H1 (cell line): Measurements from ENCODE around the gene CACNA2D3. TPM values are rescaled to one million over a fixed set of nuclear protein-coding genes. Genes with fewer than 3 reads are reported as not detected.

ENCODE experiments used
- CTCF ChIA-PET: fragments of 300-600 bp; sonication (Branson Sonifier 250); formaldehyde crosslinking; loops from one replicate; lab custom pipeline; 2021; ENCODE audit not compliant: partially characterized antibody; lab: Charles Lee
- POLR2A ChIA-PET: fragments of 300-600 bp; sonication (Branson Sonifier 250); formaldehyde crosslinking; loops from one replicate; lab custom pipeline; 2021; ENCODE audit warnings: inconsistent platforms; ENCODE audit not compliant: partially characterized antibody; lab: Charles Lee
- DNase-seq, 2 experiments: peaks; one replicate each; pipeline versions ENCODE4 v3.0.0 to v3.0.0-alpha.2; 2010 to 2022; ENCODE audit warnings: low spot score in 2 of 2, low read depth in 1 of 2, mixed read lengths in 1 of 2
- FAIRE-seq: peaks from 2 replicates; lab custom pipeline; 2011; peaks lifted over from hg19 to GRCh38; lab: Jason Lieb, UNC
- H2AFZ ChIP-seq: 2 replicates; pipeline ENCODE4 v1.8.1; 2012; ENCODE audit warnings: low read length, inconsistent platforms
- H2AK5ac ChIP-seq: 2 replicates; pipeline ENCODE4 v1.6.1; 2013; ENCODE audit warnings: low read depth, low read length
- H2BK120ac ChIP-seq: replicated peaks from 2 replicates; pipeline ENCODE3; 2013; ENCODE audit warnings: low read depth, low read length, inconsistent platforms
- H2BK12ac ChIP-seq: 2 replicates; pipeline ENCODE4 v1.6.1; 2013; ENCODE audit warnings: low read depth, low read length
- H2BK15ac ChIP-seq: 2 replicates; pipeline ENCODE4 v1.6.1; 2013; ENCODE audit warnings: low read length
- H2BK20ac ChIP-seq: 2 replicates; pipeline ENCODE4 v1.6.1; 2013; ENCODE audit warnings: low read length
- H2BK5ac ChIP-seq: 2 replicates; pipeline ENCODE4 v1.6.1; 2013; ENCODE audit warnings: low read depth, low read length
- H3K14ac ChIP-seq: 2 replicates; pipeline ENCODE4 v1.6.1; 2013; ENCODE audit warnings: inconsistent platforms; ENCODE audit not compliant: insufficient read length
- H3K18ac ChIP-seq: 2 replicates; pipeline ENCODE4 v1.6.1; 2013; ENCODE audit warnings: low read length; ENCODE audit errors: extremely low read depth
- H3K23ac ChIP-seq: 2 replicates; pipeline ENCODE4 v1.6.1; 2013; ENCODE audit warnings: inconsistent platforms; ENCODE audit not compliant: insufficient read length
- H3K23me2 ChIP-seq: 2 replicates; pipeline ENCODE4 v1.6.1; 2013; ENCODE audit warnings: low read depth, low read length
- H3K27ac ChIP-seq: 2 replicates; pipeline ENCODE4 v1.6.1; 2011; ENCODE audit warnings: low read depth, low read length, inconsistent platforms
- H3K27me3 ChIP-seq, 4 experiments: replicated peaks in 1 of 4; 1 replicate in 1 of 4; 2 replicates in 3 of 4; pipeline versions ENCODE4 v1.6.1 to v1.8.1; 2011 to 2013; ENCODE audit warnings: low read length in 3 of 4, mild to moderate bottlenecking in 3 of 4, inconsistent platforms in 2 of 4, mixed read lengths in 2 of 4, moderate library complexity in 1 of 4; ENCODE audit not compliant: control insufficient read depth in 3 of 4, insufficient read depth in 3 of 4; ENCODE audit errors: extremely low read depth in 1 of 4
- H3K36me3 ChIP-seq, 4 experiments: 2 replicates each; pipeline versions ENCODE4 v1.6.1 to v1.8.1; 2011 to 2013; ENCODE audit warnings: mild to moderate bottlenecking in 4 of 4, low read length in 3 of 4, moderate library complexity in 2 of 4, control low read depth in 1 of 4, inconsistent platforms in 1 of 4; ENCODE audit not compliant: insufficient read depth in 4 of 4, control insufficient read depth in 2 of 4
- H3K4ac ChIP-seq: replicated peaks from 2 replicates; pipeline ENCODE3; 2013; ENCODE audit warnings: low read length, low read depth, mixed read lengths, inconsistent platforms; ENCODE audit not compliant: insufficient read length
- H3K4me1 ChIP-seq, 4 experiments: replicated peaks in 1 of 4; 1 replicate in 1 of 4; 2 replicates in 3 of 4; pipeline versions ENCODE4 v1.6.1 to v1.8.1; 2011 to 2013; ENCODE audit warnings: low read length in 3 of 4, inconsistent platforms in 2 of 4, mixed read lengths in 1 of 4; ENCODE audit not compliant: insufficient read depth in 4 of 4, control insufficient read depth in 3 of 4
- H3K4me2 ChIP-seq, 2 experiments: 2 replicates each; pipeline versions ENCODE4 v1.6.1 to v1.8.1; 2011 to 2013; ENCODE audit warnings: low read depth in 2 of 2, low read length in 2 of 2, control low read depth in 1 of 2, inconsistent platforms in 1 of 2, mild to moderate bottlenecking in 1 of 2; ENCODE audit not compliant: insufficient read depth in 1 of 2
- H3K4me3 ChIP-seq, 4 experiments: fragments of 200-600, 300-600 bp in 1 of 4; sonication (generic), shearing (Covaris generic), sonication (Bioruptor Twin) in 1 of 4; 2 replicates each; pipeline versions ENCODE4 v1.5.1 to v1.8.1; 2011 to 2016; ENCODE audit warnings: low read length in 4 of 4, low read depth in 3 of 4, control low read depth in 2 of 4, inconsistent platforms in 2 of 4, mild to moderate bottlenecking in 2 of 4, mixed read lengths in 1 of 4, moderate library complexity in 1 of 4; ENCODE audit not compliant: insufficient read depth in 2 of 4; ENCODE audit errors: extremely low read depth in 1 of 4
- H3K56ac ChIP-seq: replicated peaks from 2 replicates; pipeline ENCODE3; 2013; ENCODE audit warnings: low read depth, mild to moderate bottlenecking, mixed read lengths, low read length, inconsistent platforms; ENCODE audit not compliant: insufficient read length
- H3K79me1 ChIP-seq: 2 replicates; pipeline ENCODE4 v1.6.1; 2013; ENCODE audit warnings: low read depth, low read length, control low read depth
- H3K79me2 ChIP-seq, 2 experiments: 2 replicates each; pipeline versions ENCODE4 v1.6.1 to v1.8.1; 2012 to 2013; ENCODE audit warnings: low read length in 2 of 2, mild to moderate bottlenecking in 2 of 2, inconsistent platforms in 1 of 2; ENCODE audit not compliant: insufficient read depth in 2 of 2, control insufficient read depth in 1 of 2
- H3K9ac ChIP-seq, 4 experiments: replicated peaks in 1 of 4; 1 replicate in 1 of 4; 2 replicates in 3 of 4; pipeline versions ENCODE4 v1.6.1 to v1.8.1; 2011 to 2013; ENCODE audit warnings: low read depth in 3 of 4, low read length in 3 of 4, control low read depth in 2 of 4, mild to moderate bottlenecking in 2 of 4, moderate library complexity in 2 of 4, inconsistent platforms in 1 of 4; ENCODE audit errors: extremely low read depth in 1 of 4
- H3K9me3 ChIP-seq, 2 experiments: 2 replicates each; pipeline versions ENCODE4 v1.6.1 to v1.8.1; 2012 to 2013; ENCODE audit warnings: mild to moderate bottlenecking in 2 of 2, moderate library complexity in 2 of 2, control low read depth in 1 of 2, inconsistent platforms in 1 of 2, low read depth in 1 of 2, low read length in 1 of 2, mixed read lengths in 1 of 2; ENCODE audit not compliant: insufficient read depth in 2 of 2
- H4K20me1 ChIP-seq, 2 experiments: replicated peaks in 1 of 2; 2 replicates each; pipeline versions ENCODE3 to v1.8.1; 2011 to 2013; ENCODE audit warnings: inconsistent platforms in 2 of 2, low read length in 2 of 2, mild to moderate bottlenecking in 1 of 2; ENCODE audit not compliant: insufficient read depth in 2 of 2, control insufficient read depth in 1 of 2
- H4K5ac ChIP-seq: 2 replicates; pipeline ENCODE4 v1.6.1; 2013; ENCODE audit warnings: low read length, low read depth, mixed read lengths, inconsistent platforms; ENCODE audit not compliant: insufficient read length
- H4K8ac ChIP-seq: 2 replicates; pipeline ENCODE4 v1.8.0; 2013; ENCODE audit warnings: mild to moderate bottlenecking, moderate library complexity, low read length, inconsistent platforms; ENCODE audit not compliant: insufficient read depth; ENCODE audit errors: extremely low read depth
- H4K91ac ChIP-seq: replicated peaks from 2 replicates; pipeline ENCODE3; 2013; ENCODE audit warnings: low read length, mixed read lengths, inconsistent platforms; ENCODE audit not compliant: insufficient read length
- BRCA1 ChIP-seq: IDR thresholded peaks from 2 replicates; pipeline ENCODE4 v1.6.1; 2012; ENCODE audit warnings: low read depth, low read length, improper control_type of control experiment
- CBX5 ChIP-seq: fragments of 300-800, 300-1000 bp; sonication (generic); IDR thresholded peaks from 2 replicates; pipeline ENCODE4 v1.7.1; 2016; ENCODE audit warnings: antibody characterized with exemption, low read length, low read depth
- JUN ChIP-seq: IDR thresholded peaks from 2 replicates; pipeline ENCODE4 v1.6.1; 2011; ENCODE audit warnings: low read depth, mild to moderate bottlenecking, improper control_type of control experiment, low read length
- POLR2A ChIP-seq, 2 experiments: IDR thresholded peaks; 1 replicate in 1 of 2; 2 replicates in 1 of 2; pipeline ENCODE4 v1.6.1; 2011; ENCODE audit warnings: low read depth in 2 of 2, low read length in 2 of 2, mild to moderate bottlenecking in 2 of 2; ENCODE audit errors: control extremely low read depth in 1 of 2
- POLR2AphosphoS5 ChIP-seq: IDR thresholded peaks from 2 replicates; pipeline ENCODE4 v1.6.1; 2011; ENCODE audit warnings: low read depth, low read length
- RAD21 ChIP-seq, 2 experiments: IDR thresholded peaks in 1 of 2; conservative IDR thresholded peaks in 1 of 2; 2 replicates each; pipeline ENCODE4 v1.6.1; 2011; ENCODE audit warnings: low read depth in 2 of 2, low read length in 2 of 2, improper control_type of control experiment in 1 of 2, inconsistent platforms in 1 of 2, mild to moderate bottlenecking in 1 of 2, moderate library complexity in 1 of 2
- RXRA ChIP-seq: IDR thresholded peaks from 2 replicates; pipeline ENCODE4 v1.6.1; 2011; ENCODE audit warnings: low read depth, mild to moderate bottlenecking, low read length, moderate library complexity; ENCODE audit not compliant: insufficient read depth
- SAP30 ChIP-seq: fragments of 300-600 bp; sonication (generic); IDR thresholded peaks from 2 replicates; pipeline ENCODE4 v1.7.1; 2012; ENCODE audit warnings: low read length, moderate library complexity, mild to moderate bottlenecking, inconsistent platforms; ENCODE audit not compliant: insufficient read depth, insufficient replicate concordance
- SP1 ChIP-seq: IDR thresholded peaks from 2 replicates; pipeline ENCODE4 v1.6.1; 2011; ENCODE audit warnings: low read depth, low read length
- SP2 ChIP-seq: IDR thresholded peaks from 2 replicates; pipeline ENCODE4 v1.6.1; 2012; ENCODE audit warnings: mild to moderate bottlenecking, low read length, inconsistent platforms
- SRF ChIP-seq: IDR thresholded peaks from 2 replicates; pipeline ENCODE4 v1.6.1; 2011; ENCODE audit warnings: mild to moderate bottlenecking, low read depth, low read length, moderate library complexity
- TCF12 ChIP-seq: IDR thresholded peaks from 2 replicates; pipeline ENCODE4 v1.6.1; 2011; ENCODE audit warnings: low read depth, mild to moderate bottlenecking, low read length
- WGBS, 2 experiments: shearing (Covaris generic) in 1 of 2; methylation state at CpG; one replicate each; pipeline versions ENCODE4 v1.1.6 to v1.1.7; 2013 to 2015; ENCODE audit warnings: low lambda C conversion rate in 2 of 2, mixed read lengths in 2 of 2, inconsistent platforms in 1 of 2, low coverage in 1 of 2, missing lambda C conversion rate in 1 of 2; ENCODE audit not compliant: insufficient replicate concordance in 2 of 2, insufficient coverage in 1 of 2, insufficient read length in 1 of 2; ENCODE audit errors: extremely low coverage in 1 of 2, missing lambda C conversion rate in 1 of 2; 5-methylcytosine and 5-hydroxymethylcytosine counted together
- polyA plus RNA-seq, 7 experiments: library from polyadenylated mRNA; depleted of rRNA in 3 of 7; stranded (reverse) in 5 of 7; unstranded in 2 of 7; fragments of >200 nt in 5 of 7; fragments of 200-250 nt in 2 of 7; gene quantifications; 1 replicate in 5 of 7; 2 replicates in 1 of 7; 4 replicates in 1 of 7; pipeline versions ENCODE4 v1.2.1 to v1.2.3, GENCODE V29; 2011 to 2013; ENCODE audit warnings: missing spikeins in 2 of 7, mixed read lengths in 2 of 7
- total RNA-seq: library from RNA; stranded (reverse); fragmentation: NEBNext Ultra II Directional; extraction: Animal tissue kit (Norgen Biotek cat#: 25700); gene quantifications from 2 replicates; pipeline ENCODE4 v1.2.1, GENCODE V29; 2021
- TF ChIP-seq, protein P1 (sequence below): IDR thresholded peaks from 2 replicates; pipeline ENCODE4 v1.6.1; 2011; ENCODE audit warnings: low read depth, mild to moderate bottlenecking, low read length; ENCODE audit not compliant: insufficient read depth
- TF ChIP-seq, protein P2 (sequence below): IDR thresholded peaks from 2 replicates; pipeline ENCODE4 v1.6.1; 2012; ENCODE audit warnings: inconsistent platforms

Gene CACNA2D3
- total and polyA plus RNA-seq, 2 of the 8 experiments (the other 6 are each of a cell fraction or from before 2014, with no cell fraction given) = 1.5 to 1.8 TPM

- Histone ChIP-seq H3K23me2 (no peaks in the 10 kb centered on the region; the same call in 1 of the 2 replicates), H2BK5ac (no peak overlapping the region), H3K27ac (no peak overlapping the region), H3K79me1 (no peaks in the 10 kb centered on the region), H3K4me2 (no peak overlapping the region), H4K91ac (no peak overlapping the region), H2BK15ac (no peak overlapping the region), H3K18ac (no peak overlapping the region), H4K20me1 (no peaks in the 10 kb centered on the region), H3K9me3 (no peaks in the 10 kb centered on the region), H2BK20ac (no peak overlapping the region), H3K4ac (no peak overlapping the region), H2AFZ (no peak overlapping the region), H2AK5ac (no peak overlapping the region), H4K5ac (no peak overlapping the region), H3K14ac (no peak overlapping the region), H3K36me3 (no peaks in the 10 kb centered on the region), H2BK120ac (no peak overlapping the region), H3K56ac (no peak overlapping the region), H4K8ac (no peak overlapping the region), H3K9ac (no peak overlapping the region), H2BK12ac (no peak overlapping the region), H3K27me3 (no peaks in the 10 kb centered on the region), H3K4me1 (peaks cover 0 to 4% (median under 1%) of the 10 kb centered on the region in 4 experiments; a peak in 2 of 7 replicates), H3K23ac (no peak overlapping the region), H3K79me2 (no peaks in the 10 kb centered on the region), H3K4me3 (no peak overlapping the region)
- no peak for DNase-seq
- WGBS, 2 experiments = 96% methylated on average over 4 of the region's 4 CpGs; no CpG with 5 or more reads in 1 of the 2 experiments
- FAIRE-seq = no peak
- ChIA-PET POLR2A (no interaction called here), CTCF (interaction anchor here (0.9 kb wide), 1 partner anchor 65 kb away, joined by 3 read pairs; no protein-coding TSS in a partner anchor)
- TF ChIP-seq, protein P1, sequence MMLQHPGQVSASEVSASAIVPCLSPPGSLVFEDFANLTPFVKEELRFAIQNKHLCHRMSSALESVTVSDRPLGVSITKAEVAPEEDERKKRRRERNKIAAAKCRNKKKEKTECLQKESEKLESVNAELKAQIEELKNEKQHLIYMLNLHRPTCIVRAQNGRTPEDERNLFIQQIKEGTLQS = no peak
- TF ChIP-seq RXRA (no peak), BRCA1 (no peak), CBX5 (no peak), POLR2A (IDR thresholded peaks at IDR 0.05; ENCODE audit: control extremely low read depth in 1 of 2, low read depth in 2 of 2, low read length in 2 of 2) (no peak), SP2 (no peak), RAD21 (IDR thresholded peaks at IDR 0.05 in 1 of 2, conservative IDR thresholded peaks at IDR 0.05 in 1 of 2; ENCODE audit: low read depth in 2 of 2, low read length in 2 of 2) (no peak), JUN (no peak), SRF (no peak), SP1 (no peak), SAP30 (no peak), POLR2AphosphoS5 (no peak), TCF12 (no peak)
- TF ChIP-seq, protein P2, sequence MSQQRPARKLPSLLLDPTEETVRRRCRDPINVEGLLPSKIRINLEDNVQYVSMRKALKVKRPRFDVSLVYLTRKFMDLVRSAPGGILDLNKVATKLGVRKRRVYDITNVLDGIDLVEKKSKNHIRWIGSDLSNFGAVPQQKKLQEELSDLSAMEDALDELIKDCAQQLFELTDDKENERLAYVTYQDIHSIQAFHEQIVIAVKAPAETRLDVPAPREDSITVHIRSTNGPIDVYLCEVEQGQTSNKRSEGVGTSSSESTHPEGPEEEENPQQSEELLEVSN = no peak
These were observed 773.3 kb downstream of the CACNA2D3 start for GRCh38 chr3:54895613-54896012.
